HG03520 (cell line): Measurements from ENCODE around the gene NCK1.
"Not testable (repeated sequence)": the region's sequence is repeated elsewhere in the genome, so short reads cannot be mapped to it uniquely, and the experiment has no call there.

Experiments
- ATAC-seq: cut with Tn5 transposase; IDR thresholded peaks from one replicate; pipeline ENCODE4 v1.9.1; 2021; ENCODE audit warnings: mild to moderate bottlenecking, moderate library complexity; ENCODE audit not compliant: unreplicated experiment

Gene NCK1

DNA sequence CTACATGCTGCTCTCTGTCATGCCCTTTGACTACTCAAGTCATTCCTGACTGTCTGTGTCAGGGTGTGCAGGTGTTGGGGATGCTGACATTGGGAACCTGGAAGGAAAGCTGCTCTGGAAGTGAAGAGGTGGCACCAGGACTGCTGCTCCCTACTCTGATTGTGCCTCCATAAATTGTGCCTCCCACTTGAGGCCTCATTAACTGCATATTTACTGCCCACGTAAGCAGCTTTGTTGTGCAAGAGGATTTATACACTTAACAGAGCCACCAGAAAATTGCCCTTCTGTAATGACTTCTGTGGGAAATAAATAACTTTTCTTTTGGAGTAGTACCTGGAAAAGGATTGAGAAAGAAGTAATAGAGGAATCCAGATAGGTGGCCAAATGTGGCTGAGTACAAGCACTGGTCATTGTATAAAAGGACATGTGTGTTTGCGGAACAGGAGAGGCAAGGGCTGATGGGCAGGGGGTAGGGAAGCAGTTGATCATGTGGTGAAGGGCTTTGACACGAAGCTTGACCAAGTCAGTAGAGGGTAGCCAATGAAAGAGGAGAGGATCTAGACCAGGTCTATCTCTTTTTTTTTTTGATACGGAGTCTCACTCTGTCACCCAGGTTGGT, 120.6 kb downstream of the NCK1 start:
- no peak for ATAC-seq

DNA sequence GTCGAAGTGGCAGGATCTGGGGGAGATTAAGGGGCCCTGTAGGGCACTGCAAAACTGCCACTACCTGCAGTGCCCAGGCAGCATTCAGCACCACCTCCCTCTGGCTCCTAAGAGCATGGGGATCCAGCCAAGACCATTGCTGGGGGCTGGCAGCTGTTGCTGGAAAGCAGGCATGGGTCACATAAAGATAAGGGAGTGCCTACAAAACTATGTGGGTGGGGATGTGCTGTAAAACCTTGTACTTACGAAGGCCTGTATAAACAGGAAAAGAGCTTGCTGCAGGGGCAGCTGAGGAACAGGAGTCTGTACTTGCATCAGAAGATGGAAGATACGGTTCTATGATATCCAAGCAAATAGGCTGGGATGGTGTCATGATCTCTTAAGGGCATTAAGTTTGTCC, 122.8 kb downstream of the NCK1 start:
- no peak for ATAC-seq

DNA sequence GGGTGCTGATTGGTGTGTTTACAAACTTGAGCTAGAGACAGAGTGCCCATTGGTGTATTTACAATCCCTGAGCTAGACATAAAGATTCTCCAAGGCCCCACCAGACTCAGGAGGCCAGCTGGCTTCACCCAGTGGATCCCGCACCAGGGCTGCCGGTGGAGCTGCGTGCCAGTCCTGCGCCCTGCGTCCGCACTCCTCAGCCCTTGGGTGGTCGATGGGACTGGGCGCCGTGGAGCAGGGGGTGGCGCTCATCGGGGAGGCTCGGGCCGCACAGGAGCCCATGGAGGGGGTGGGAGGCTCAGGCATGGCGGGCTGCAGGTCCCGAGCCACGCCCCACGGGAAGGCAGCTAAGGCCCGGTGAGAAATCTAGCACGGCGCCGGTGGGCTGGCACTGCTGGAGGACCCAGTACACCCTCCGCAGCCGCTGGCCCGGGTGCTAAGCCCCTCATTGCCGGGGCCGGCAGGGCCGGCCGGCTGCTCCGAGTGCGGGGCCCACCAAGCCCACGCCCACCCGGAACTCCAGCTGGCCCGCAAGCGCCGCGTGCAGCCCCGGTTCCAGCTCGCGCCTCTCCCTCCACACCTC, 125.5 kb downstream of the NCK1 start:
- not testable (repeated sequence) for ATAC-seq

DNA sequence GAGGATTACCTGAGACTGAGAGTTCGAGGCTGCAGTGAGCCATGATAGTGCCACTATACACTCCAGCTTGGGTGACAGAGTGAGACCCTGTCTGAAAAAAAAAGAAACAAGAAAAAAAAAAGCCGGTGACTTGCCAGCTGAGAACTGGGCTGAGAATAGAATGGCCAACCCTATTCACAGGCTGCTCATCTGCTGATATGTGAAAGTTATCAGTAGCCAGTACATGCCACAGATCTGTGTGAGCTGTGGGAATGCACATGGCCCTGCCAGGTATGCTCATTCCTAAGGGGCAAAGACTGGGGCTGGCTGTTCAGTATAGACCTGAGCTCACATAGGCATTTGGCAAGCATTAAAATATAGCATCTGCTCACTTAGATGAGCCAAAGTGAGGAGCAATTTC, 126.6 kb downstream of the NCK1 start:
- ATAC-seq = no peak

DNA sequence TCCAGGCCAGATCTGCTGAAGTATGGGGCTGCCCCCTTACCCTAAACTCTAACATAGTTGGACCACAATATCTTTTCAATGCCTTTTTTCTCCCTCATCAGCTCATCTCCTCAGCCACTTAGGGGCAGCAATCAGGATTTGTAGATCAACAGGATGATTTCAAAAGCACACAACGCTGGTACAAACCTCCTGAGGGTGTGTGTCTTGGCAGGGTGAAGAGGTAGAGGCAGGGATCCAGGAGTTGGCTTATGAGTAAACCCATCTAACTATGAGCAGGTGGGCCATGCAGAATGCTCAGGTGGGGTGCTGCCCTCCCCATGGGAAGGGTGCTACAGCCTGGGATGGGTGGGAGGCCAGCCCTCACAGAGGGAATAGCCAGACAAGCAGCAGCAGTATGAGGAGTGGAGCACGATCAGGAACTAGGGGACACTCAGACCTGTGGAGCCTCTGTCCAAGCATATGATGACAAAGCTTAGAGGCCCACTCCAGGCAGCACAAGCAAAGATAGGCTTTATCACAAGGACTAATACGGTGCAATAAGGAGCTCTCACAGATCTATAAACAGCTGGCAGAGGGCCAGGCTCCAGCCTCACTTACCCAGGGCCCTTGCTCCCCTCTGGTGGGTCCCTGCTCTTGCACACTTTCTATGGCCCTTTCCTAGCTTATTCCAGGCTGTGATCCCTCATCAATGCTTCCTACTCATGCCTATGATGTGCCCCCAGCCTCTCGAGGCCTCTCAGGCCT, 127.9 kb downstream of the NCK1 start:
- no peak for ATAC-seq

DNA sequence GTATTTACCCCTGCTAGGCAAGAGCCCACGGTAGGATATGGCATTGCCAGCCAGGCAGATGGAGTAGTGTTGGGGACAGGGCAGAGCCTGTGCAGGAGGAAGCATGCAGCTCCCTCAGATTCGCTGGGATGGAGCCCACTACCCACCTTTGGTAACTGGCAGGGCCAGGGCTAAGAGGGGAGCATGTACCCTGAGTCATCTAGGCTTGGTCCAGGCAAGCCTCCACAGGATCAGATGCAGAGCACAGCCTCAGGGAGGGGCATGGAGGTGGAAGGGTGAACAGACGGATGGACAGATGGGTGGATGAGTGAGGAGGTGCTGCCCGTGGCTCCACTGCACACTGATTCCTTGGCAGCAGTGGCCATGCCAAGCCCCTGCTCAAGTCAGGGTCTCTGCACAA, 128.8 kb downstream of the NCK1 start:
- no peak for ATAC-seq

DNA sequence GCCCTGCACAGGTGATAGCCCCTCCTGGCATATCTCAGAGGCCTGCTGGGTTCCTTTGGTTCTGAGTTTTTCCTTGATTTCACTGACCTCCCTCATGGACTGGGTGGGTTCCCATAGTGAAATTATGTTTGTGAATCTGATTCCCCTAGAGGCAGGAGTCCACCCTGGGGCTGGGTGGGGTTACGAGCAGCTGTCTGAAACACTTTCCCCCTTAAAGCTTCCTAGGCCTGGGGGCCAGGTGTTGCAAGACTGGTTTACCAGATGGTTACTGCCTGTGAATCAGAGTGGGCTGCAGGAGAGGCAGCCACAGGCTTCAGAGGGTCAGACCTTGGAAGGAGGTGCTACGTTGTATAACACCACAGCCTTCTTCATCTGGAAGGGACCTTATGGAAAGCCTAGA, 130.1 kb downstream of the NCK1 start:
- ATAC-seq = no peak

DNA sequence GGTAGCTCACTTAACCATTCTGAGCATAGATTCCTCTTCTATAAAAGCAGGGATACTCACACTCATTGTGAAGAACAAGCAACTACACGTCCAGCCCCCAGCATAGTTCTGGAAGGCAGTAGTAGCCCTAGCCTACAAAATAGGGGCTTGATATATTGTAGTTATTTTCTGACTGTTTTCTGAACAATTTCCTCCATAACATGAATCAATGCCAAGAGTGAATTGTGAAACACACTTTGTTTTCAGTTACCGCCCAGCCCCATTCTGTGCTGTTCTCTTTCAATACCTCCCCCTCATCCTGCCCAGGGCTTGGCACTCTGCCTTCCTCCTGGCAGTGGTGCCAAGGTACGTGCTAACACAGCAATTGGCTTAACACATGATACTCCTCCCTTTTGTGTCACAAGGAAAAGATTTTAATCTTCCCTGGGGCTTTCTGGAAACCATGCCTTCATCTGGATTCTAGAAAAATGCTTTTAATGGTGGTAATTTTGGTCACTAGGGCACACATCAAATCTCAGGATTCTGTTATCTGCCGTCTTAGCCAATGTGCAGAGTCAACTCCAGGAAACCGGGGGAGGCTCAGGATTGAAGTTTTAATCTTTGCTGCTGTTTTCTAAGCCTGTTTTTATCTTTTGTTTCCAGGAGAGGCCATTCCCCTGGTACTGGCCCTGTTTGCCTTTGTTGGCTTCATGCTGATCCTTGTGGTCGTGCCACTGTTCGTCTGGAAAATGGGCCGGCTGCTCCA, 132.9 kb downstream of the NCK1 start:
- ATAC-seq = no peak

DNA sequence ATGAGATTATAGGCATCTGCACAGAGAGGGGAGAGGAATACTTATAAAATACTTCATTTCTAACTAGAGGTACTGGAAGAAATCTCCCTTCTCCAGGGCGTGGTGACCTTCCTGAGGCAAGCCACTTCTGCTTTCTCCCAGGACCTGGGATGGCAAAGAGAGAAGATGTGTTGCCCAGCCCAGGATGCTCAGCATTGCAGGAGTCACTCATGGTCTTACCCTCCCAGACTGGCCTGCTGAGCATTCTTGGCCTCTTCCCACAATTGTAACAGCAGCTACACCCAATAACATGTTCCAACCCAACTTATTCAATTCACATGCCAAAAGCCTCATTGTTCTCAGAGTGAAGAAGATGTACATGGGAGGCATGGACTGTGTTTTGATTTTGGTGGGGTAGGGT, 133.6 kb downstream of the NCK1 start:
- no peak for ATAC-seq
